ENCODE measurements around the gene GPR61.

- no peak for TF ChIP-seq POLR2A (IDR thresholded peaks at IDR 0.05)
- TF ChIP-seq, protein P1, sequence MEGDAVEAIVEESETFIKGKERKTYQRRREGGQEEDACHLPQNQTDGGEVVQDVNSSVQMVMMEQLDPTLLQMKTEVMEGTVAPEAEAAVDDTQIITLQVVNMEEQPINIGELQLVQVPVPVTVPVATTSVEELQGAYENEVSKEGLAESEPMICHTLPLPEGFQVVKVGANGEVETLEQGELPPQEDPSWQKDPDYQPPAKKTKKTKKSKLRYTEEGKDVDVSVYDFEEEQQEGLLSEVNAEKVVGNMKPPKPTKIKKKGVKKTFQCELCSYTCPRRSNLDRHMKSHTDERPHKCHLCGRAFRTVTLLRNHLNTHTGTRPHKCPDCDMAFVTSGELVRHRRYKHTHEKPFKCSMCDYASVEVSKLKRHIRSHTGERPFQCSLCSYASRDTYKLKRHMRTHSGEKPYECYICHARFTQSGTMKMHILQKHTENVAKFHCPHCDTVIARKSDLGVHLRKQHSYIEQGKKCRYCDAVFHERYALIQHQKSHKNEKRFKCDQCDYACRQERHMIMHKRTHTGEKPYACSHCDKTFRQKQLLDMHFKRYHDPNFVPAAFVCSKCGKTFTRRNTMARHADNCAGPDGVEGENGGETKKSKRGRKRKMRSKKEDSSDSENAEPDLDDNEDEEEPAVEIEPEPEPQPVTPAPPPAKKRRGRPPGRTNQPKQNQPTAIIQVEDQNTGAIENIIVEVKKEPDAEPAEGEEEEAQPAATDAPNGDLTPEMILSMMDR (IDR thresholded peaks at IDR 0.05) = no peak
These were observed 9.7 kb upstream of the GPR61 start for GRCh38 chr1:109529881-109530456.

All from thyroid gland (tissue), 4 donors.